Activated T-helper 17 cell treated with anti-CD3 and anti-CD28 coated beads, Interleukin-2, amount 50 U/mL, for 72 hours (primary cell): ENCODE measurements around the gene STAT6. TPM values are rescaled to one million over a fixed set of nuclear protein-coding genes. Genes with fewer than 3 reads are reported as not detected.
"Not testable (repeated sequence)": the region's sequence is repeated elsewhere in the genome, so short reads cannot be mapped to it uniquely, and the experiment has no call there.

ENCODE experiments used
- ATAC-seq: fragments of 150-1000 bp; cut with Tn5 transposase; replicated peaks from 2 replicates; pipeline ENCODE4 v1.10.0; 2021; ENCODE audit warnings: mild to moderate bottlenecking, moderate library complexity
- H3K27ac Mint-ChIP-seq: one replicate; pipeline ENCODE4 v1.8.0; 2022; ENCODE audit warnings: mixed read lengths
- H3K27me3 Mint-ChIP-seq: one replicate; pipeline ENCODE4 v1.8.0; 2022; ENCODE audit warnings: mixed read lengths
- H3K36me3 Mint-ChIP-seq: one replicate; pipeline ENCODE4 v1.8.0; 2022; ENCODE audit warnings: low read depth, mild to moderate bottlenecking, mixed read lengths
- H3K4me1 Mint-ChIP-seq: one replicate; pipeline ENCODE4 v1.8.0; 2022; ENCODE audit warnings: mixed read lengths
- H3K4me3 Mint-ChIP-seq: one replicate; pipeline ENCODE4 v1.8.0; 2022; ENCODE audit warnings: mild to moderate bottlenecking, mixed read lengths
- H3K9me3 Mint-ChIP-seq: one replicate; pipeline ENCODE4 v1.8.0; 2022; ENCODE audit warnings: mixed read lengths
- total RNA-seq, 2 donors: library from RNA; stranded (reverse); gene quantifications; one replicate each; pipeline ENCODE4 v1.2.3, GENCODE V29; 2022

Gene STAT6
- total RNA-seq, 2 donors from 2014 or later = 177 to 332 TPM

GRCh38 chr12:57053146-57053545 is 58.0 kb downstream of the STAT6 start:
- H3K9me3 Mint-ChIP-seq, H3K27ac Mint-ChIP-seq, H3K4me3 Mint-ChIP-seq, H3K27me3 Mint-ChIP-seq, ATAC-seq: not testable (repeated sequence)
- peaks cover 30% of the 10 kb centered on the region for H3K36me3 Mint-ChIP-seq
- H3K4me1 Mint-ChIP-seq = peaks cover 11% of the 10 kb centered on the region

GRCh38 chr12:57051011-57051410 is 60.2 kb downstream of the STAT6 start:
- Mint-ChIP-seq H3K9me3 (no peaks in the 10 kb centered on the region), H3K27ac (no peak overlapping the region), H3K36me3 (peaks cover 8% of the 10 kb centered on the region), H3K4me1 (peaks cover 30% of the 10 kb centered on the region), H3K4me3 (no peak overlapping the region), H3K27me3 (no peaks in the 10 kb centered on the region)
- ATAC-seq = no peak

GRCh38 chr12:57049890-57050289 is 61.3 kb downstream of the STAT6 start, which contains the start of gene MYO1A:
TSS of gene MYO1A (minus strand) at chr12:57050129. CDS start at chr12:57048323, 1,806 bp downstream.
- no peaks in the 10 kb centered on the region for H3K9me3 Mint-ChIP-seq
- H3K27ac Mint-ChIP-seq = peak within 1 kb of the TSS; percentile 86
- H3K4me1 Mint-ChIP-seq = peaks cover 33% of the 10 kb centered on the region
- no peak within 1 kb of the TSS for H3K4me3 Mint-ChIP-seq
- peaks cover under 1% of the 10 kb centered on the region for H3K36me3 Mint-ChIP-seq
- ATAC-seq = no peak
- H3K27me3 Mint-ChIP-seq = no peaks in the 10 kb centered on the region

- peaks cover 33% of the 10 kb centered on the region for H3K4me1 Mint-ChIP-seq
- no peaks in the 10 kb centered on the region for H3K36me3 Mint-ChIP-seq
- no peaks in the 10 kb centered on the region for H3K27me3 Mint-ChIP-seq
- H3K9me3 Mint-ChIP-seq = no peaks in the 10 kb centered on the region
- H3K4me3 Mint-ChIP-seq = no peak overlapping the region
- ATAC-seq = no peak
- peak overlapping the region; percentile 86 for H3K27ac Mint-ChIP-seq
These were observed 62.1 kb downstream of the STAT6 start for GRCh38 chr12:57049119-57049446.

- Mint-ChIP-seq H3K27me3 (peaks cover 3% of the 10 kb centered on the region), H3K4me1 (peaks cover 33% of the 10 kb centered on the region), H3K27ac (peak overlapping the region; percentile 86), H3K4me3 (no peak overlapping the region), H3K9me3 (no peaks in the 10 kb centered on the region), H3K36me3 (no peaks in the 10 kb centered on the region)
- no peak for ATAC-seq
These were observed 62.6 kb downstream of the STAT6 start for GRCh38 chr12:57048423-57049118.

- Mint-ChIP-seq H3K9me3 (no peaks in the 10 kb centered on the region), H3K4me3 (peak overlapping the region; percentile 53)
- ATAC-seq = no peak
These were observed 63.2 kb downstream of the STAT6 start for GRCh38 chr12:57047981-57048380.

GRCh38 chr12:57046947-57047890 is 63.9 kb downstream of the STAT6 start:
- H3K4me1 Mint-ChIP-seq = peaks cover 33% of the 10 kb centered on the region
- no peaks in the 10 kb centered on the region for H3K9me3 Mint-ChIP-seq

More at GRCh38 chr12:57047981-57048380, 63.2 kb downstream of the STAT6 start:
- Mint-ChIP-seq H3K36me3 (no peaks in the 10 kb centered on the region), H3K27me3 (peaks cover 5% of the 10 kb centered on the region), H3K4me1 (peaks cover 33% of the 10 kb centered on the region), H3K27ac (peak overlapping the region; percentile 86)

GRCh38 chr12:57046086-57046791 is 64.9 kb downstream of the STAT6 start:
- Mint-ChIP-seq H3K9me3 (no peaks in the 10 kb centered on the region), H3K4me3 (peak overlapping the region; percentile 53), H3K27me3 (peaks cover 5% of the 10 kb centered on the region), H3K4me1 (peaks cover 33% of the 10 kb centered on the region), H3K27ac (peak overlapping the region; percentile 86), H3K36me3 (no peaks in the 10 kb centered on the region)
- no peak for ATAC-seq

More at GRCh38 chr12:57046947-57047890, 63.9 kb downstream of the STAT6 start:
- Mint-ChIP-seq H3K36me3 (no peaks in the 10 kb centered on the region), H3K27me3 (peaks cover 5% of the 10 kb centered on the region), H3K27ac (peak overlapping the region; percentile 86), H3K4me3 (peak overlapping the region; percentile 53)
- ATAC-seq = peak; percentile 97

Other genes with a start within 250 kb of the STAT6 start
- not detected for gene SDR9C7, start 177.0 kb downstream of the STAT6 start, total RNA-seq
- gene RDH16, start 153.8 kb downstream of the STAT6 start, total RNA-seq = under 1 TPM; 0.11 to 0.69 TPM
- 1 to 10 TPM; 4.2 to 4.7 TPM for gene ZBTB39, start 104.8 kb downstream of the STAT6 start, total RNA-seq
- 1 to 10 TPM in 1 of 2 donors, not detected in 1; 1.5 TPM for gene TAC3, start 94.8 kb downstream of the STAT6 start, total RNA-seq
- gene MYO1A, start 61.2 kb downstream of the STAT6 start, total RNA-seq = 1 to 10 TPM; 2.1 to 5.1 TPM
- 100 to 1,000 TPM in 1 of 2 donors, 10 to 100 TPM in 1; 62.3 to 117 TPM for gene NEMP1, start 32.6 kb downstream of the STAT6 start, total RNA-seq
- gene NAB2, start 22.2 kb downstream of the STAT6 start, total RNA-seq = 10 to 100 TPM; 20.6 to 61.4 TPM
- 10 to 100 TPM in 1 of 2 donors, 1 to 10 TPM in 1; 2.4 to 20.2 TPM for gene LRP1, start 17.1 kb upstream of the STAT6 start, total RNA-seq
- not detected for gene LRP1-AS, start 36.3 kb upstream of the STAT6 start, total RNA-seq
- 1 to 10 TPM in 1 of 2 donors, under 1 TPM in 1; 0.34 to 1.4 TPM for gene NXPH4, start 105.4 kb upstream of the STAT6 start, total RNA-seq
- gene SHMT2, start 118.3 kb upstream of the STAT6 start, total RNA-seq = 100 to 1,000 TPM; 232 to 320 TPM
- gene STAC3, start 139.8 kb upstream of the STAT6 start, total RNA-seq = 1 to 10 TPM; 3.2 to 4.5 TPM